H54 (cell line): ENCODE results near the gene SLC38A10.

ENCODE experiments used
- DNase-seq: peaks from one replicate; pipeline ENCODE4 v3.0.0; 2011; ENCODE audit warnings: low spot score, mixed read lengths; ENCODE audit not compliant: insufficient read length
- FAIRE-seq: peaks from 3 replicates; lab custom pipeline; 2011; peaks lifted over from hg19 to GRCh38; lab: Jason Lieb, UNC
- POLR2A ChIP-seq: IDR thresholded peaks from 2 replicates; pipeline ENCODE4 v1.6.1; 2011; ENCODE audit warnings: low read depth, mild to moderate bottlenecking, low read length

Gene SLC38A10

GRCh38 chr17:81303385-81303784 lies 8.3 kb upstream of the SLC38A10 start:
- DNase-seq (no peak), FAIRE-seq (no peak)
- TF ChIP-seq POLR2A: no peak

- DNase-seq (no peak), FAIRE-seq (no peak)
- TF ChIP-seq POLR2A: no peak
Observed at GRCh38 chr17:81302861-81303333, 7.8 kb upstream of the SLC38A10 start.

- no peak for FAIRE-seq
- no peak for DNase-seq
- TF ChIP-seq POLR2A: no peak
Observed at GRCh38 chr17:81302324-81302723, 7.2 kb upstream of the SLC38A10 start.

GRCh38 chr17:81301195-81302144 lies 6.4 kb upstream of the SLC38A10 start:
- FAIRE-seq: no peak
- TF ChIP-seq POLR2A: no peak

GRCh38 chr17:81300586-81301155 lies 5.6 kb upstream of the SLC38A10 start:
- DNase-seq: no peak
- FAIRE-seq: no peak
- no peak for TF ChIP-seq POLR2A

More at GRCh38 chr17:81301195-81302144, 6.4 kb upstream of the SLC38A10 start:
- no peak for DNase-seq

- FAIRE-seq: no peak
- TF ChIP-seq POLR2A: no peak
- no peak for DNase-seq
Observed at GRCh38 chr17:81299846-81300585, 4.9 kb upstream of the SLC38A10 start.

GRCh38 chr17:81298991-81299738 lies 4.1 kb upstream of the SLC38A10 start:
- FAIRE-seq (no peak), DNase-seq (no peak)
- TF ChIP-seq POLR2A: no peak

- no peak for FAIRE-seq
- DNase-seq: no peak
- no peak for TF ChIP-seq POLR2A
Observed at GRCh38 chr17:81298325-81298990, 3.4 kb upstream of the SLC38A10 start.

GRCh38 chr17:81295676-81296381 lies 722 bp upstream of the SLC38A10 start:
- DNase-seq (peak; percentile 47), FAIRE-seq (no peak)
- no peak for TF ChIP-seq POLR2A

- DNase-seq (no peak), FAIRE-seq (no peak)
- TF ChIP-seq POLR2A: no peak; the same call in 1 of the 2 replicates
Observed at GRCh38 chr17:81294512-81295030, 536 bp downstream of the SLC38A10 start.

GRCh38 chr17:81292450-81292849 lies 2.7 kb downstream of the SLC38A10 start:
- no peak for DNase-seq
- TF ChIP-seq POLR2A: no peak
- FAIRE-seq: no peak

GRCh38 chr17:81291662-81292061 lies 3.4 kb downstream of the SLC38A10 start:
- DNase-seq (peak; percentile 67), FAIRE-seq (no peak)

More at GRCh38 chr17:81291662-81292061, 3.4 kb downstream of the SLC38A10 start:
- TF ChIP-seq POLR2A: no peak
